GM21367 (cell line): ENCODE data around the gene UBE2R2.
"Not testable (repeated sequence)": the region's sequence is repeated elsewhere in the genome, so short reads cannot be mapped to it uniquely, and the experiment has no call there.

Experiments used
- ATAC-seq: cut with Tn5 transposase; IDR thresholded peaks from one replicate; pipeline ENCODE4 v1.9.1; 2021; ENCODE audit not compliant: unreplicated experiment

UBE2R2 gene

GRCh38 chr9:33924978-33925797, 108.2 kb downstream of the UBE2R2 start:
- no peak for ATAC-seq

- ATAC-seq, result no peak
These were observed 110.0 kb downstream of the UBE2R2 start for GRCh38 chr9:33926746-33927485.

- ATAC-seq, result no peak
These were observed 110.7 kb downstream of the UBE2R2 start for GRCh38 chr9:33927694-33928093.

GRCh38 chr9:33931326-33931725, 114.4 kb downstream of the UBE2R2 start:
- no peak for ATAC-seq

- no peak for ATAC-seq
These were observed 115.3 kb downstream of the UBE2R2 start for GRCh38 chr9:33932078-33932807.

GRCh38 chr9:33934188-33934878, 117.4 kb downstream of the UBE2R2 start:
- ATAC-seq, result no peak

GRCh38 chr9:33939924-33940874, 123.2 kb downstream of the UBE2R2 start:
- no peak for ATAC-seq

GRCh38 chr9:33942471-33943083, 125.6 kb downstream of the UBE2R2 start:
- ATAC-seq, result no peak

- ATAC-seq, result no peak
These were observed 126.4 kb downstream of the UBE2R2 start for GRCh38 chr9:33943389-33943788.

- ATAC-seq, result no peak
These were observed 130.0 kb downstream of the UBE2R2 start for GRCh38 chr9:33946779-33947535.

- no peak for ATAC-seq
These were observed 133.4 kb downstream of the UBE2R2 start for GRCh38 chr9:33950371-33950770.

GRCh38 chr9:33952066-33952465, 135.1 kb downstream of the UBE2R2 start:
- no peak for ATAC-seq

- no peak for ATAC-seq
These were observed 139.6 kb downstream of the UBE2R2 start for GRCh38 chr9:33956544-33956943.

- ATAC-seq, result no peak
These were observed 142.8 kb downstream of the UBE2R2 start for GRCh38 chr9:33959725-33960124.

- not testable (repeated sequence) for ATAC-seq
These were observed 145.5 kb downstream of the UBE2R2 start for GRCh38 chr9:33962468-33962867.

- no peak for ATAC-seq
These were observed 147.3 kb downstream of the UBE2R2 start for GRCh38 chr9:33964086-33964768.
